Midbrain (tissue), 1 donor: ENCODE results near the gene CFAP58.

Experiments used
- DNase-seq: peaks from one replicate; lab custom pipeline; 2025; lab: John Stamatoyannopoulos, UW

CFAP58 gene

GRCh38 chr10:104485632-104486031 lies 132.0 kb downstream of the CFAP58 start:
- no peak for DNase-seq

DNA sequence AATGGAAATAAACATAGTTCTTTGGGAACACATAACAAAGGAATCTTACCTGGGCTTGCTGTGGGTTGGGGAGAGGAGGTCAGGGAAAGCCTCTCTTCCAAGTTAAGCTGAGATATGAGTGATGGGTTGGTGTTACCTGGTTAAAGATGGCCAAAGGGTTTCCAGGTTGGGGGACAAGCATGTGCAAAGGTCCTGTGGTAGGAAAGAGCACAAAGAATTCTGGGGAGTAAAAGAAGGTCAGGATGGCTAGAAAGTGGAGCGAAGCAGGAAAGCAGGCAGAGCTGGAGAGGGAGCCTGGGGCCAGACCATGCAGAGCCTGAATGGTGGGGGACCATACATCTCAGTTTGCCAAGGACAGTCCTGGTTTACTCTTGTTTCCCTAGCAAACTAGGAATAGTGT lies 133.2 kb downstream of the CFAP58 start:
- DNase-seq: no peak

DNA sequence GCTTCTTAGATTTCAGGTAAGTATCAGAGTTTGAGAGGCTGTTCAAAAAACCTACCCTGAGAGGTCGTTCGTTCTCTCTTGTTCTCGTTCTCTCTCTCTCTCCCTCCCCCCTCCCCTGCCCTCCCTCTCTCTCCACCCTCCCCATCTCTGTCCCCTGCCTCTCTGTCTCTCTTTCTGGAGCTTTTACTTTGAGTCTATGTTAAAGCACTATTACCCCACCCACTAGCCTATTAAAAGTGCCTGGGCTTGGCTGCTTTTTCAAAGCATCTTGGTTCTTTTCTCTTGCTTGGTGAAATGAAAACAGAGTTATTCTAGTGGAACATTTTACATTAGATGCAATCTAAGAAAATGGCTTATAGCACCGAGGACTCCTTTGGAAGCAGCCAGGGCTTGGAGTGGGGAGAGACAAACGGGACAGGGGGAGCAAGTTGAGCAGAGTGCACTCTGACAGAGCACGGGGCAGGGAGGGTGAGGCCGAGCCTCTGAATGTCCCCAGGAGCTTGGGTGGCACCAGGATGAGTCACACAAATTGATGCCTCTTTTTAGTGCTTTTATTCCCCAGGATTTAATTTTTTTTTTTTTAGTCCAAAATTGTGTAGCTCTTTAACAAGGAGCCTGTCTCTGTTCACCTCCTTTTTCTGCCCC lies 134.3 kb downstream of the CFAP58 start:
- peak; percentile 3 for DNase-seq

- no peak for DNase-seq
These were observed 134.8 kb downstream of the CFAP58 start for GRCh38 chr10:104488439-104488832.

- peak; percentile 54 for DNase-seq
These were observed 138.8 kb downstream of the CFAP58 start for GRCh38 chr10:104492329-104492940.

GRCh38 chr10:104498347-104499081 lies 144.9 kb downstream of the CFAP58 start:
- DNase-seq: no peak

DNA sequence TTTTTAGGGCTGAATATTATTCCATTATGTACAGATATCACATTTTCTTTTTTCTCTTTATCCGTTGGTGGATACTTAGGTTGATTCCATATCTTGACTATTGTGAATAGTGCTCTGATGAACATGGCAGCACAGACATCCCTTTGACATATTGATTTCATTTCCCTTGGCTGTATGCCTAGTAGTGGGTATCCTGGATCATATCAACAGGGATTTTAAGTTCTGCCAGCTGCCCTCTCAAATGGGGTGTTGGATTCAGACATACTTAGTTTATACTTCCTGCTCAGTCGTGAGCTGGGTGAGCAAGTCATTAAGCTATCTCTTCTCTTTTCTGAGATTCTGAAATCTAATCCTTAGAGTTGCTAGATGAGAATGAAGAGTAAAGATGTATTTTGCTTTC lies 147.8 kb downstream of the CFAP58 start:
- no peak for DNase-seq

- DNase-seq: no peak
These were observed 148.4 kb downstream of the CFAP58 start for GRCh38 chr10:104501864-104502579.

DNA sequence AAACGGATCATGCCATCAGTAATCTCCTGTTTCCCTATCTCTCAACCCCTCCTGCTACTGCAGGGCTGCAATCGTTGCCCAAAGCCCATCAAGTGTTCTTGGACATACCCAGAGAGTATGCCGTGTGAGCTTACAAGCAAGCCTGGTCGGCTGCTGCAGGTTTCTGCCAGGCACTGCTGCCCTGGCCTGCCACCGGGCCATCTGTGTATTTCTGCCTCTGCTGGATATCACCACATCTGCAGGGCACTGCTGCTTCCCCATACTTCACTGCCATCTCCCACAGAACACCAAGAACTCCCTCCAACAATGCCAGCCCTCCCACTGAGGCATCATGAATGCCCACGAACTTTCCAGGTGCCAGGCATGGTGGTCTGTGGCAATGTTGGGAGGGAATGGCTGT lies 149.3 kb downstream of the CFAP58 start:
- DNase-seq: no peak
